HepG2 (cell line): ENCODE measurements around the gene RHOT2. TPM values are rescaled to one million over a fixed set of nuclear protein-coding genes. Genes with fewer than 3 reads are reported as not detected.

ENCODE experiments used
- ADNP ChIP-seq: sonication (generic); formaldehyde crosslinking; IDR thresholded peaks from 2 replicates; pipeline ENCODE4 v1.4.0; 2020; ENCODE audit warnings: missing genetic modification reagents
- HNF4A ChIP-seq: sonication (generic); formaldehyde crosslinking; IDR thresholded peaks from 2 replicates; pipeline ENCODE4 v1.4.0; 2020; ENCODE audit warnings: missing genetic modification reagents
- HOXA7 ChIP-seq: sonication (generic); formaldehyde crosslinking; IDR thresholded peaks from 2 replicates; pipeline ENCODE4 v1.8.1; 2022; ENCODE audit warnings: mild to moderate bottlenecking, missing genetic modification reagents, moderate library complexity
- JDP2 ChIP-seq: sonication (generic); formaldehyde crosslinking; IDR thresholded peaks from 2 replicates; pipeline ENCODE4 v1.8.1; 2022; ENCODE audit warnings: missing genetic modification reagents, borderline replicate concordance
- JUN ChIP-seq: sonication (generic); formaldehyde crosslinking; IDR thresholded peaks from 2 replicates; pipeline ENCODE4 v1.4.0; 2020; ENCODE audit warnings: mild to moderate bottlenecking, missing genetic modification reagents
- KLF16 ChIP-seq, 2 experiments: sonication (generic) in 1 of 2; formaldehyde crosslinking in 1 of 2; IDR thresholded peaks; 2 replicates each; pipeline versions ENCODE4 v1.6.1 to v1.8.0; 2016 to 2023; ENCODE audit warnings: missing genetic modification reagents in 2 of 2, missing compliant biosample characterization in 1 of 2
- MTF1 ChIP-seq: sonication (generic); formaldehyde crosslinking; IDR thresholded peaks from 2 replicates; pipeline ENCODE4 v1.5.0; 2020; ENCODE audit warnings: missing genetic modification reagents
- PHF5A ChIP-seq: IDR thresholded peaks from one replicate; pipeline ENCODE4 v1.6.1; 2018; ENCODE audit warnings: low read depth, missing genetic modification reagents; ENCODE audit not compliant: unreplicated experiment
- PHF8 ChIP-seq: sonication (generic); formaldehyde crosslinking; IDR thresholded peaks from 2 replicates; pipeline ENCODE4 v1.5.0; 2020; ENCODE audit warnings: missing genetic modification reagents
- RELA ChIP-seq: sonication (generic); formaldehyde crosslinking; IDR thresholded peaks from 2 replicates; pipeline ENCODE4 v1.4.0; 2020; ENCODE audit warnings: missing genetic modification reagents
- SNAI1 ChIP-seq: sonication (generic); formaldehyde crosslinking; IDR thresholded peaks from 2 replicates; pipeline ENCODE4 v1.5.0; 2020; ENCODE audit warnings: mild to moderate bottlenecking, missing genetic modification reagents, borderline replicate concordance
- STAG1 ChIP-seq: sonication (generic); formaldehyde crosslinking; IDR thresholded peaks from 2 replicates; pipeline ENCODE4 v1.4.0; 2020; ENCODE audit warnings: missing genetic modification reagents
- TCF7 ChIP-seq: sonication (generic); IDR thresholded peaks from 2 replicates; pipeline ENCODE4 v1.6.1; 2016; ENCODE audit warnings: antibody characterized with exemption, low read depth
- ZNF251 ChIP-seq: sonication (generic); formaldehyde crosslinking; IDR thresholded peaks from 2 replicates; pipeline ENCODE4 v1.9.0; 2021; ENCODE audit warnings: mild to moderate bottlenecking, missing genetic modification reagents
- ZNF598 ChIP-seq: sonication (generic); formaldehyde crosslinking; IDR thresholded peaks from 2 replicates; pipeline ENCODE4 v1.5.1; 2020; ENCODE audit warnings: mild to moderate bottlenecking, missing genetic modification reagents, borderline replicate concordance
- ZNF720 ChIP-seq: sonication (generic); formaldehyde crosslinking; IDR thresholded peaks from 2 replicates; pipeline ENCODE4 v1.4.0; 2020; ENCODE audit warnings: missing genetic modification reagents
- ZNF724P ChIP-seq: sonication (generic); formaldehyde crosslinking; IDR thresholded peaks from 2 replicates; pipeline ENCODE4 v1.8.0; 2022; ENCODE audit warnings: missing genetic modification reagents, borderline replicate concordance
- ZNF766 ChIP-seq: sonication (generic); formaldehyde crosslinking; IDR thresholded peaks from 2 replicates; pipeline ENCODE4 v1.5.0; 2020; ENCODE audit warnings: missing genetic modification reagents, borderline replicate concordance
- ZSCAN25 ChIP-seq: sonication (generic); formaldehyde crosslinking; IDR thresholded peaks from 2 replicates; pipeline ENCODE4 v1.8.0; 2022; ENCODE audit warnings: mild to moderate bottlenecking, missing genetic modification reagents
- polyA plus RNA-seq, 8 experiments: library from polyadenylated mRNA; depleted of rRNA in 3 of 8; stranded (reverse) in 7 of 8; unstranded in 1 of 8; fragments of >200 nt; fragmentation: Illumina TruSeq in 4 of 8; extraction: Trizol in 4 of 8; gene quantifications; 2 replicates each; pipeline versions ENCODE4 v1.2.1 to v1.2.3, GENCODE V29; 2011 to 2016; ENCODE audit warnings: low read depth in 4 of 8, missing spikeins in 1 of 8, mixed read lengths in 1 of 8; ENCODE audit not compliant: insufficient read depth in 1 of 8
- total RNA-seq, 5 experiments: library from RNA; depleted of rRNA; stranded (reverse); fragments of >200 nt; fragmentation: Illumina TruSeq; extraction: Trizol; gene quantifications; 2 replicates each; pipeline ENCODE4 v1.2.3, GENCODE V29; 2016; ENCODE audit warnings: low read depth in 1 of 5
- TF ChIP-seq, protein P1 (sequence below): sonication (generic); formaldehyde crosslinking; IDR thresholded peaks from 2 replicates; pipeline ENCODE4 v1.5.0; 2020; ENCODE audit warnings: missing genetic modification reagents
- TF ChIP-seq, protein P2 (sequence below): sonication (generic); formaldehyde crosslinking; IDR thresholded peaks from 2 replicates; pipeline ENCODE4 v1.8.1; 2022; ENCODE audit warnings: mild to moderate bottlenecking, missing genetic modification reagents
- TF ChIP-seq, protein P3 (sequence below): sonication (generic); formaldehyde crosslinking; IDR thresholded peaks from 2 replicates; pipeline ENCODE4 v1.4.0; 2020; ENCODE audit warnings: missing genetic modification reagents, borderline replicate concordance
- TF ChIP-seq, protein P4 (sequence below): sonication (generic); formaldehyde crosslinking; IDR thresholded peaks from 2 replicates; pipeline ENCODE4 v1.8.0; 2022; ENCODE audit warnings: mild to moderate bottlenecking, missing genetic modification reagents; ENCODE audit not compliant: insufficient replicate concordance

The RHOT2 gene
- total and polyA plus RNA-seq, 2 of the 13 experiments (the other 11 are each of a cell fraction or from before 2014, with no cell fraction given) = 63.6 to 76.9 TPM

DNA sequence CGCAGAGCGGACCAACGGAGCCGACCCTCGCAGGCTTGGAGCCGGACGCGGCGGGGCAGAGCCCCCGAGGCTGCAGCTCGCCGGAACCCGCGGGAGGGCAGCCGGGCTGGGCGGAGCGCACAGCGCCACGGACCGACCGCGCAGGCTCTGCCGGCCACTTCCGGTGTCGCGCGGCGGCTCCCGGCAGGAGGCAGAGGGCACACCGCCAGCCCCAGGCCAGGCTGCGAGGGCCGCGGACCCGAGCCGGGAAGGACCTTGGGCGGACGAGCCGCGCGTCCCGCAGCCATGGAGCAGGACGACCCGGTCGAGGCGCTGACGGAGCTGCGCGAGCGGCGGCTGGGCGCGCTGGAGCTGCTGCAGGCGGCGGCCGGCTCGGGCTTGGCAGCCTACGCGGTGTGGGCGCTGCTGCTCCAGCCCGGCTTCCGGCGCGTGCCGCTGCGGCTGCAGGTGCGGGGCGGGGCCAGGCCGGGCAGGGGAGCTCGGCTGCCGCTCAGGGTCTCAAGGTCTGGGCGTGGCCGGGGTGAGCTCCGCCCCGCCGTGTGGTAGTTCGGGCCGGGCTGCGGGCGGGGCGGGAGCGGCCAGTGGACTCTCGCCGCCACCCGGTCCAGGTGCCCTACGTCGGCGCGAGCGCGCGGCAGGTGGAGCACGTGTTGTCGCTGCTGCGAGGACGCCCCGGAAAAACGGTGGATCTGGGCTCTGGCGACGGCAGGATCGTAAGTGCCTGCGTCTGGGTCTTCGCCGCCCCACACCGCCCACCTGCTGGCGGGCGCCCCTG, 53.2 kb downstream of the RHOT2 start, which contains the start of gene ANTKMT (continued):
- TF ChIP-seq ZNF766 = 0 out of 2 replicates have a peak, but pooled peaks have one; percentile 84
- TF ChIP-seq, protein P1, sequence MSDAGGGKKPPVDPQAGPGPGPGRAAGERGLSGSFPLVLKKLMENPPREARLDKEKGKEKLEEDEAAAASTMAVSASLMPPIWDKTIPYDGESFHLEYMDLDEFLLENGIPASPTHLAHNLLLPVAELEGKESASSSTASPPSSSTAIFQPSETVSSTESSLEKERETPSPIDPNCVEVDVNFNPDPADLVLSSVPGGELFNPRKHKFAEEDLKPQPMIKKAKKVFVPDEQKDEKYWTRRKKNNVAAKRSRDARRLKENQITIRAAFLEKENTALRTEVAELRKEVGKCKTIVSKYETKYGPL (CRISPR knock-in tag) = no peak
- TF ChIP-seq, protein P2, sequence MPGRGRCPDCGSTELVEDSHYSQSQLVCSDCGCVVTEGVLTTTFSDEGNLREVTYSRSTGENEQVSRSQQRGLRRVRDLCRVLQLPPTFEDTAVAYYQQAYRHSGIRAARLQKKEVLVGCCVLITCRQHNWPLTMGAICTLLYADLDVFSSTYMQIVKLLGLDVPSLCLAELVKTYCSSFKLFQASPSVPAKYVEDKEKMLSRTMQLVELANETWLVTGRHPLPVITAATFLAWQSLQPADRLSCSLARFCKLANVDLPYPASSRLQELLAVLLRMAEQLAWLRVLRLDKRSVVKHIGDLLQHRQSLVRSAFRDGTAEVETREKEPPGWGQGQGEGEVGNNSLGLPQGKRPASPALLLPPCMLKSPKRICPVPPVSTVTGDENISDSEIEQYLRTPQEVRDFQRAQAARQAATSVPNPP (CRISPR knock-in tag) = peak; percentile 88
- no peak for TF ChIP-seq ZNF720 (CRISPR knock-in tag)
- TF ChIP-seq MTF1 (CRISPR knock-in tag) = no peak
- peak in 1 of 2 experiments; percentile 1; a peak in 1 of 4 replicates for TF ChIP-seq KLF16 (CRISPR knock-in tag; IDR thresholded peaks at IDR 0.05)
- peak; percentile 47 for TF ChIP-seq ZNF724P (CRISPR knock-in tag)
- TF ChIP-seq HOXA7 = no peak
- no peak for TF ChIP-seq ADNP (CRISPR knock-in tag)
- TF ChIP-seq ZSCAN25 (CRISPR knock-in tag) = peak; percentile 69; the same call in 1 of the 2 replicates
- peak; percentile 80 for TF ChIP-seq PHF8 (CRISPR knock-in tag)
- TF ChIP-seq SNAI1 (CRISPR knock-in tag) = peak; percentile 60; the same call in 1 of the 2 replicates
- peak; percentile 54; the same call in 1 of the 2 replicates for TF ChIP-seq ZNF598 (CRISPR knock-in tag)
- 0 out of 2 replicates have a peak, but pooled peaks have one; percentile 54 for TF ChIP-seq RELA (CRISPR knock-in tag)
- TF ChIP-seq, protein P3, sequence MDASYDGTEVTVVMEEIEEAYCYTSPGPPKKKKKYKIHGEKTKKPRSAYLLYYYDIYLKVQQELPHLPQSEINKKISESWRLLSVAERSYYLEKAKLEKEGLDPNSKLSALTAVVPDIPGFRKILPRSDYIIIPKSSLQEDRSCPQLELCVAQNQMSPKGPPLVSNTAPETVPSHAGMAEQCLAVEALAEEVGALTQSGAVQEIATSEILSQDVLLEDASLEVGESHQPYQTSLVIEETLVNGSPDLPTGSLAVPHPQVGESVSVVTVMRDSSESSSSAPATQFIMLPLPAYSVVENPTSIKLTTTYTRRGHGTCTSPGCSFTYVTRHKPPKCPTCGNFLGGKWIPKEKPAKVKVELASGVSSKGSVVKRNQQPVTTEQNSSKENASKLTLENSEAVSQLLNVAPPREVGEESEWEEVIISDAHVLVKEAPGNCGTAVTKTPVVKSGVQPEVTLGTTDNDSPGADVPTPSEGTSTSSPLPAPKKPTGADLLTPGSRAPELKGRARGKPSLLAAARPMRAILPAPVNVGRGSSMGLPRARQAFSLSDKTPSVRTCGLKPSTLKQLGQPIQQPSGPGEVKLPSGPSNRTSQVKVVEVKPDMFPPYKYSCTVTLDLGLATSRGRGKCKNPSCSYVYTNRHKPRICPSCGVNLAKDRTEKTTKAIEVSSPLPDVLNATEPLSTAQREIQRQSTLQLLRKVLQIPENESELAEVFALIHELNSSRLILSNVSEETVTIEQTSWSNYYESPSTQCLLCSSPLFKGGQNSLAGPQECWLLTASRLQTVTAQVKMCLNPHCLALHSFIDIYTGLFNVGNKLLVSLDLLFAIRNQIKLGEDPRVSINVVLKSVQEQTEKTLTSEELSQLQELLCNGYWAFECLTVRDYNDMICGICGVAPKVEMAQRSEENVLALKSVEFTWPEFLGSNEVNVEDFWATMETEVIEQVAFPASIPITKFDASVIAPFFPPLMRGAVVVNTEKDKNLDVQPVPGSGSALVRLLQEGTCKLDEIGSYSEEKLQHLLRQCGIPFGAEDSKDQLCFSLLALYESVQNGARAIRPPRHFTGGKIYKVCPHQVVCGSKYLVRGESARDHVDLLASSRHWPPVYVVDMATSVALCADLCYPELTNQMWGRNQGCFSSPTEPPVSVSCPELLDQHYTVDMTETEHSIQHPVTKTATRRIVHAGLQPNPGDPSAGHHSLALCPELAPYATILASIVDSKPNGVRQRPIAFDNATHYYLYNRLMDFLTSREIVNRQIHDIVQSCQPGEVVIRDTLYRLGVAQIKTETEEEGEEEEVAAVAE = no peak
- no peak for TF ChIP-seq STAG1 (CRISPR knock-in tag)
- peak; percentile 17; the same call in 1 of the 2 replicates for TF ChIP-seq HNF4A
- TF ChIP-seq TCF7 = no peak
- no peak for TF ChIP-seq PHF5A (CRISPR knock-in tag)
- TF ChIP-seq ZNF251 (CRISPR knock-in tag) = 0 out of 2 replicates have a peak, but pooled peaks have one; percentile 48
- no peak; the same call in 1 of the 2 replicates for TF ChIP-seq JDP2 (CRISPR knock-in tag)
- TF ChIP-seq, protein P4, sequence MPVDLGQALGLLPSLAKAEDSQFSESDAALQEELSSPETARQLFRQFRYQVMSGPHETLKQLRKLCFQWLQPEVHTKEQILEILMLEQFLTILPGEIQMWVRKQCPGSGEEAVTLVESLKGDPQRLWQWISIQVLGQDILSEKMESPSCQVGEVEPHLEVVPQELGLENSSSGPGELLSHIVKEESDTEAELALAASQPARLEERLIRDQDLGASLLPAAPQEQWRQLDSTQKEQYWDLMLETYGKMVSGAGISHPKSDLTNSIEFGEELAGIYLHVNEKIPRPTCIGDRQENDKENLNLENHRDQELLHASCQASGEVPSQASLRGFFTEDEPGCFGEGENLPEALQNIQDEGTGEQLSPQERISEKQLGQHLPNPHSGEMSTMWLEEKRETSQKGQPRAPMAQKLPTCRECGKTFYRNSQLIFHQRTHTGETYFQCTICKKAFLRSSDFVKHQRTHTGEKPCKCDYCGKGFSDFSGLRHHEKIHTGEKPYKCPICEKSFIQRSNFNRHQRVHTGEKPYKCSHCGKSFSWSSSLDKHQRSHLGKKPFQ = peak; percentile 47
- peak; percentile 33; the same call in 1 of the 2 replicates for TF ChIP-seq JUN (CRISPR knock-in tag)
